Measurements from ENCODE around the gene CTAG2.
"Not testable (repeated sequence)": the region's sequence is repeated elsewhere in the genome, so short reads cannot be mapped to it uniquely, and the experiment has no call there.

The CTAG2 gene

GRCh38 chrX:154648931-154649330 lies 4.4 kb downstream of the CTAG2 start:
- no peak for DNase-seq (ENCODE audit: low read depth)

GRCh38 chrX:154645745-154646378 lies 7.5 kb downstream of the CTAG2 start:
- not testable (repeated sequence) for DNase-seq (ENCODE audit: low read depth)

GRCh38 chrX:154643708-154644107 lies 9.7 kb downstream of the CTAG2 start:
- not testable (repeated sequence) for DNase-seq (ENCODE audit: low read depth)

GRCh38 chrX:154641740-154642139 lies 11.6 kb downstream of the CTAG2 start:
- not testable (repeated sequence) for DNase-seq (ENCODE audit: low read depth)

GRCh38 chrX:154633661-154634060 lies 19.7 kb downstream of the CTAG2 start:
- not testable (repeated sequence) for DNase-seq (ENCODE audit: low read depth)

- DNase-seq (ENCODE audit: low read depth) = not testable (repeated sequence)
Measured at GRCh38 chrX:154630949-154631348, 22.4 kb downstream of the CTAG2 start.

GRCh38 chrX:154628960-154629359 lies 24.4 kb downstream of the CTAG2 start:
- not testable (repeated sequence) for DNase-seq (ENCODE audit: low read depth)

GRCh38 chrX:154620767-154621414 lies 32.5 kb downstream of the CTAG2 start:
- not testable (repeated sequence) for DNase-seq (ENCODE audit: low read depth)

GRCh38 chrX:154619182-154619581 lies 34.2 kb downstream of the CTAG2 start, which contains the start of gene CTAG1B:
Gene CTAG1B, minus strand, starts transcription at chrX:154619282. Its CDS starts 64 bp downstream, at chrX:154619218.
- DNase-seq (ENCODE audit: low read depth) = not testable (repeated sequence)

GRCh38 chrX:154613586-154613985 lies 39.8 kb downstream of the CTAG2 start:
- not testable (repeated sequence) for DNase-seq (ENCODE audit: low read depth)

GRCh38 chrX:154611146-154611545 lies 42.2 kb downstream of the CTAG2 start:
- DNase-seq (ENCODE audit: low read depth) = not testable (repeated sequence)

GRCh38 chrX:154608823-154609222 lies 44.6 kb downstream of the CTAG2 start:
- not testable (repeated sequence) for DNase-seq (ENCODE audit: low read depth)

- DNase-seq (ENCODE audit: low read depth) = not testable (repeated sequence)
Measured at GRCh38 chrX:154607976-154608375, 45.4 kb downstream of the CTAG2 start.

GRCh38 chrX:154607370-154607769 lies 46.0 kb downstream of the CTAG2 start:
- DNase-seq (ENCODE audit: low read depth) = no peak

GRCh38 chrX:154605566-154605965 lies 47.8 kb downstream of the CTAG2 start:
- DNase-seq (ENCODE audit: low read depth) = no peak

GRCh38 chrX:154603438-154604430 lies 49.6 kb downstream of the CTAG2 start:
- peak; percentile 32 for DNase-seq (ENCODE audit: low read depth)

GRCh38 chrX:154602766-154603437 lies 50.5 kb downstream of the CTAG2 start:
- DNase-seq (ENCODE audit: low read depth) = no peak

- DNase-seq (ENCODE audit: low read depth) = no peak
Measured at GRCh38 chrX:154602226-154602625, 51.2 kb downstream of the CTAG2 start.

All from GM04503 (cell line).